Body of pancreas (tissue), 4 donors: ENCODE measurements around the gene TMEM181. TPM values are rescaled to one million over a fixed set of nuclear protein-coding genes. Genes with fewer than 3 reads are reported as not detected.

ENCODE experiments used
- ATAC-seq: fragments of 150-250 bp; one replicate; pipeline ENCODE4 v1.9.1; 2016
- DNase-seq, 4 donors: peaks; one replicate each; pipeline ENCODE4 v3.0.0-alpha.2; 2019
- H3K27ac ChIP-seq, 4 donors: fragments of 200-600 bp; sonication (generic); 1 replicate in 3 of 4; 2 replicates in 1 of 4; pipeline versions ENCODE4 v1.5.1 to v1.6.1; 2016 to 2019; ENCODE audit warnings: mild to moderate bottlenecking in 1 of 4, mixed read lengths in 1 of 4, moderate library complexity in 1 of 4
- H3K27me3 ChIP-seq, 2 donors: fragments of 200-600 bp; sonication (generic); one replicate each; pipeline ENCODE4 v1.6.0; 2016; ENCODE audit warnings: mild to moderate bottlenecking in 1 of 2
- H3K36me3 ChIP-seq, 2 donors: fragments of 200-600 bp; sonication (generic); replicated peaks in 1 of 2; 2 replicates each; pipeline ENCODE4 v1.5.1; 2016; ENCODE audit warnings: low read depth in 2 of 2; ENCODE audit not compliant: insufficient read depth in 1 of 2
- H3K4me1 ChIP-seq: fragments of 200-600 bp; sonication (generic); one replicate; pipeline ENCODE4 v1.6.0; 2016
- H3K4me3 ChIP-seq, 2 donors: fragments of 200-600 bp; sonication (generic); 1 replicate in 1 of 2; 2 replicates in 1 of 2; pipeline ENCODE4 v1.5.1; 2016 to 2019
- H3K9me3 ChIP-seq, 3 donors: fragments of 200-600 bp; sonication (generic); 1 replicate in 2 of 3; 2 replicates in 1 of 3; pipeline ENCODE4 v1.5.1; 2016
- CTCF ChIP-seq, 7 experiments: fragments of 450-650 bp in 4 of 7; fragments of 200-600 bp in 3 of 7; sonication (generic) in 3 of 7; IDR thresholded peaks; one replicate each; pipeline ENCODE4 v1.5.1; 2016 to 2019; ENCODE audit warnings: antibody characterized with exemption in 7 of 7
- POLR2A ChIP-seq, 3 donors: fragments of 450-650 bp; IDR thresholded peaks; one replicate each; pipeline ENCODE4 v1.6.1; 2016; ENCODE audit warnings: antibody characterized with exemption in 3 of 3, mild to moderate bottlenecking in 2 of 3
- WGBS, 2 donors: methylation state at CpG; one replicate each; pipeline ENCODE4 v1.1.5; 2017; 5-methylcytosine and 5-hydroxymethylcytosine counted together
- intact Hi-C: fragments of 100-400 bp; cut with DNase I; formaldehyde crosslinking; loops from one replicate; pipeline ENCODE4 v1.15.1; 2023
- total RNA-seq, 2 donors: library from RNA; depleted of rRNA; stranded (reverse); fragments of >200 nt; gene quantifications; one replicate each; pipeline ENCODE4 v1.1.0, GENCODE V29; 2016

Gene TMEM181
- total RNA-seq, 2 donors from 2014 or later: 19.8 to 34.2 TPM

- intact Hi-C loops: no loop called here
- ATAC-seq (no peak), DNase-seq (no peak)
- Histone ChIP-seq H3K36me3 (no peaks in the 10 kb centered on the region), H3K9me3 (no peaks in the 10 kb centered on the region), H3K27me3 (no peaks in the 10 kb centered on the region), H3K27ac (no peak overlapping the region), H3K4me3 (no peak overlapping the region), H3K4me1 (peaks cover 5% of the 10 kb centered on the region)
- TF ChIP-seq POLR2A (IDR thresholded peaks at IDR 0.05) (no peak), CTCF (IDR thresholded peaks at IDR 0.05) (no peak)
- WGBS, 2 donors: 72 to 76% methylated on average over 7 of the region's 7 CpGs
These were observed 20.5 kb upstream of the TMEM181 start for GRCh38 chr6:158539413-158539812.

GRCh38 chr6:158539881-158540280 is 20.0 kb upstream of the TMEM181 start:
- Histone ChIP-seq H3K9me3 (no peaks in the 10 kb centered on the region), H3K27ac (no peak overlapping the region), H3K36me3 (no peaks in the 10 kb centered on the region), H3K27me3 (no peaks in the 10 kb centered on the region), H3K4me1 (peaks cover 5% of the 10 kb centered on the region), H3K4me3 (no peak overlapping the region)
- 84 to 87% methylated on average over 6 of the region's 6 CpGs for WGBS, 2 donors
- DNase-seq: no peak
- intact Hi-C loops: no loop called here
- no peak for TF ChIP-seq POLR2A (IDR thresholded peaks at IDR 0.05)
- no peak for TF ChIP-seq CTCF (IDR thresholded peaks at IDR 0.05)
- ATAC-seq: no peak

- 74 to 79% methylated on average over 9 to 12 of the region's 12 CpGs for WGBS, 2 donors
- intact Hi-C loops: no loop called here
These were observed 16.2 kb upstream of the TMEM181 start for GRCh38 chr6:158543606-158544185.

GRCh38 chr6:158544428-158544827 is 15.5 kb upstream of the TMEM181 start:
- no peak for ATAC-seq
- no peak for TF ChIP-seq POLR2A (IDR thresholded peaks at IDR 0.05)
- TF ChIP-seq CTCF (IDR thresholded peaks at IDR 0.05): no peak
- H3K9me3 ChIP-seq: no peaks in the 10 kb centered on the region
- DNase-seq: no peak
- 91 to 92% methylated on average over 12 of the region's 12 CpGs for WGBS, 2 donors
- no peak overlapping the region for H3K27ac ChIP-seq
- H3K4me3 ChIP-seq: no peak overlapping the region
- no peaks in the 10 kb centered on the region for H3K36me3 ChIP-seq
- H3K27me3 ChIP-seq: no peaks in the 10 kb centered on the region
- intact Hi-C loops: no loop called here
- no peaks in the 10 kb centered on the region for H3K4me1 ChIP-seq

More at GRCh38 chr6:158543606-158544185, 16.2 kb upstream of the TMEM181 start:
- H3K27me3 ChIP-seq: no peaks in the 10 kb centered on the region
- no peak overlapping the region for H3K27ac ChIP-seq
- H3K4me1 ChIP-seq: no peaks in the 10 kb centered on the region
- H3K9me3 ChIP-seq: no peaks in the 10 kb centered on the region
- H3K4me3 ChIP-seq: no peak overlapping the region
- ATAC-seq (no peak), DNase-seq (no peak)
- no peaks in the 10 kb centered on the region for H3K36me3 ChIP-seq
- TF ChIP-seq POLR2A (IDR thresholded peaks at IDR 0.05) (no peak), CTCF (IDR thresholded peaks at IDR 0.05) (no peak)
